Measurements from ENCODE around the gene HOXA7. TPM values are rescaled to one million over a fixed set of nuclear protein-coding genes. Genes with fewer than 3 reads are reported as not detected.
A peak's percentile ranks its signal among the peaks of the same experiment; 100 is the strongest.

Gene HOXA7
- total RNA-seq, 3 donors from 2014 or later = 17.1 to 29.8 (median 27.9) TPM

DNA sequence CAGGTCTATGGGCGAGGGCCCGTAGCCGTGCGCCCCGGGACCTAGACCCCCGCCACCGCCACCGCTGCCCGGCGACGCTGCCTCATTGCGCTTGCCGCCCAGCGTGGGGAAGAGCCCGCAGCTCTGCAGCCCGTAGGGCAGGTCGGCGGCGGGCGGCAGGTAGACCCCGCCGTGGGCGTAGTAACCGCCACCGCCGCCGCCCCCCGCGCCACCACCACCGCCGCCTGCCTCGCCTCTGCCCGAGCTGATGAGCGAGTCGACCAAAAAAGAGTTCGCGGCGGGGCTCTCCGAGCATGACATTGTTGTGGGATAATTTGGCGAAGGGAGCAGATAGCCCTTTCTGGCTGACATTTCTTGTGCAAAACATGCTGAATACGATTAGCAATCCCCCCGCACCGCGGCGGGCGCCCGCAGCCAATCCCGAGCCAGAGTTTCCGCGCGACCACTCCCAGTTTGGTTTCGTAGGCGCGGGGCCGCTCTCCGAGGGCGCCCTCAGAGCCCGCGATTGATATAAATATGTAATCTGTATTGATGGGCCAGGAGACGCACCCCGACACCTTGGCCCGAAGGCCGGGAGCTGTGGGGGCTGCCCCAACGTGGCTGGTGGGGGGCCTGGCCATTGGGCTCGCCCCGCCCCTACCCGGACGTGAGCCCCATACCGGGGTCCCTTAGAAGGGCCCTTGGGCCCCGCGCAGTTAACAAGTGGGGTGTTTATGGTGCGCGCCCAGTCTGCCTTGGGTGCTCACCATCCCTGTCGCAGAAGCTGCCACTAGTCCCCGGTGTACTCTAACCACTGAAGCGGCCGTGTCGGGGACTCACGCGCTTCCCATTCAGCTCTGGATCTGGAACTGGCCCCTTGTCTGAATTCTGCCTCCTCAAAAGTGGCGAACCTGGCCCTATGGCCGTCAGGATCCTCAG, 17.7 kb upstream of the HOXA7 start, which contains the start of gene HOXA10:
TSS of gene HOXA10 (minus strand) at position 365 of the 918 bp plus-strand sequence. CDS start at position 351, 14 bp downstream.
- Histone ChIP-seq H3K4me3 (peak within 1 kb of the TSS; percentile 48), H3K36me3 (ENCODE audit: low read depth) (no peaks in the 10 kb centered on the region), H3K4me1 (ENCODE audit: low read depth) (peaks cover 11% of the 10 kb centered on the region), H3K9me3 (no peaks in the 10 kb centered on the region)
- peak; percentile 76 to 83 (median 79) for DNase-seq
- TF ChIP-seq, protein P1, sequence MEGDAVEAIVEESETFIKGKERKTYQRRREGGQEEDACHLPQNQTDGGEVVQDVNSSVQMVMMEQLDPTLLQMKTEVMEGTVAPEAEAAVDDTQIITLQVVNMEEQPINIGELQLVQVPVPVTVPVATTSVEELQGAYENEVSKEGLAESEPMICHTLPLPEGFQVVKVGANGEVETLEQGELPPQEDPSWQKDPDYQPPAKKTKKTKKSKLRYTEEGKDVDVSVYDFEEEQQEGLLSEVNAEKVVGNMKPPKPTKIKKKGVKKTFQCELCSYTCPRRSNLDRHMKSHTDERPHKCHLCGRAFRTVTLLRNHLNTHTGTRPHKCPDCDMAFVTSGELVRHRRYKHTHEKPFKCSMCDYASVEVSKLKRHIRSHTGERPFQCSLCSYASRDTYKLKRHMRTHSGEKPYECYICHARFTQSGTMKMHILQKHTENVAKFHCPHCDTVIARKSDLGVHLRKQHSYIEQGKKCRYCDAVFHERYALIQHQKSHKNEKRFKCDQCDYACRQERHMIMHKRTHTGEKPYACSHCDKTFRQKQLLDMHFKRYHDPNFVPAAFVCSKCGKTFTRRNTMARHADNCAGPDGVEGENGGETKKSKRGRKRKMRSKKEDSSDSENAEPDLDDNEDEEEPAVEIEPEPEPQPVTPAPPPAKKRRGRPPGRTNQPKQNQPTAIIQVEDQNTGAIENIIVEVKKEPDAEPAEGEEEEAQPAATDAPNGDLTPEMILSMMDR (IDR thresholded peaks at IDR 0.05) = no peak
- ATAC-seq = peak; percentile 2
- intact Hi-C loops (cut with DNase I, micrococcal nuclease) = no loop called here

DNA sequence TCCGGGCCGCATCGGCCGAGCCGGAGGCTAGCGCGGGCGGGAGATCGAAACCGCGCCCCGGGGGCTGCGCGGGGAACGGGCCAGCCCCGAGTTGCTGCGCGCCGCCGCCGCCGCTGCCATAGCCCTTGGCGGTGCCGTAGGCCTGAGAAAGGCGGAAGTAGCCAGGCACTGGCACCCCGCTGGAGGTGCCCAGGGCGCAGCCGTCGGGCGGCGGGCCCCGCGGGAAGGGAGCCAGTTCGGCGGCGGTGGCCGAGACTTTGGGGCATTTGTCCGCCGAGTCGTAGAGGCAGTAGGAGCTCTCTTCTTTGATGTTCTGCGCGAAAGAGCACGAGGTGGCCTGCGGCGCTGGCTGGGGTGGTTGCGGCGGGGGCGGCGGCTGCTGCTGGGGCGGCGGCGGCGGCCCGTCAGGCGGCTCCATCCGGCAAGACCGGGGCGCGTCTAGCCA, 17.1 kb upstream of the HOXA7 start:
- DNase-seq (peak in 2 of 3 donors; percentile 59 to 70), ATAC-seq (peak; percentile 31)
- H3K36me3 ChIP-seq (ENCODE audit: low read depth) = no peaks in the 10 kb centered on the region
- H3K4me1 ChIP-seq (ENCODE audit: low read depth) = peaks cover 11% of the 10 kb centered on the region
- intact Hi-C loops (cut with DNase I, micrococcal nuclease) = no loop called here
- H3K4me3 ChIP-seq = peak overlapping the region; percentile 48
- H3K9me3 ChIP-seq = no peaks in the 10 kb centered on the region
- TF ChIP-seq, protein P1 (IDR thresholded peaks at IDR 0.05) = no peak

DNA sequence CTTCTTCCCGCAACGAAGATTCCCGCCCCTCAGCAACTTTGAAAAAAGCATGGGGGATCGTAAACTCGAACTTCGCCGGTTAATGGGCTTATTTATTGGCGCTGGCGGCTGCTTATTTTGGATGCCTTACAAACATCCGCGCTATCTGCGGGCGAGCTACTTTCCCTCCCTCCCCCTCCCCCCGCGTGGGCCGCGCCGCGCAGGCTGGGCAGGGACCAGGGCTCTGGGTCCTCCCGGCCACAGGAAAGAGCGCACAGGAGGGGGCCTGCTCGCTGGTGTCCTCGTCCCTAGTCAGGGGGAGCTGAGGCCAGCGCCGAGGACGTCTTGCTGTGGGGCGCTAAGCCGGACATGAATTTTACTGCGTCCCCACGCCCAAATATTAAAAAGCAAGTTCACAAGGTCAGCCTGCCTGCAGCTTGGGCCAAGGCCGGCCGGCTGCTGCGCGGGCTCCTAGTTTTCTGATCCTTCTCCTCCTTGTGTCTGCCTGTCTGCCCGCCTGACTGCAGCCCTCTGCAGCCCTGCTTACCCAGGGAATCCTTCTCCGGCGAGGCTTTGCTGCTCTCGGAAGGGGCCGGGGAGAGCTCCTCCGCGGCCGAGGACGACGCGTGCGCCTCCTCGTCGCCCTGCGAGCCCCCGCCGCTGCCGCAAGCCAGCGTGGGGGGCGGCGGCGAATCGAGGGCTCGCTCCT, 16.5 kb upstream of the HOXA7 start:
- peak overlapping the region; percentile 48 for H3K4me3 ChIP-seq
- ATAC-seq = peak; percentile 19
- H3K9me3 ChIP-seq = no peaks in the 10 kb centered on the region
- TF ChIP-seq, protein P1 (IDR thresholded peaks at IDR 0.05) = no peak
- DNase-seq = peak; percentile 86 to 89 (median 86)
- intact Hi-C loops (cut with DNase I, micrococcal nuclease) = no loop called here
- no peaks in the 10 kb centered on the region for H3K36me3 ChIP-seq (ENCODE audit: low read depth)
- H3K4me1 ChIP-seq (ENCODE audit: low read depth) = peaks cover 11% of the 10 kb centered on the region

DNA sequence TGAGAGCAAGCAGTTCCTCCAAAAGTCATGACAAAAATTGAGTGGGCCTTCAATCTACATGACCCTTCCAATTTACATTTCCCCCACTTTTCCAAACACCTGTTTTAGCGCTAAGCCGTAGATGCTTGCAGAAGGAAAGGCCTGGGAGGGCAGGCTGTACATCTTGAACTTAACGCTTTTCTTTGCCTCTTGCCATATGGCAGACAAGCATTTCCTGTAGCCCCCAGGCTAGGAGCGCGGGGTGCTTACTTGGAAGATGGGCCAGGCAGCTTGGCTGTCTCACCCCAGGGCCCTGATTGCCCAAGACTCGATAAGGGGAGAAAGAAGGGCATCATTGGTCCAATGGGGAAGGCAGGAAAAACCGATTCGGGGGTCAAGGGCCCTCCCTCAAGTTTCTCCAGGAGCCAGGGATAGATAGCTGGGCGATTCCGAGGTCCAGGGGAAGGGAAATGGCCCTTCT, 15.9 kb upstream of the HOXA7 start:
- Histone ChIP-seq H3K4me3 (peak overlapping the region; percentile 48), H3K9me3 (no peaks in the 10 kb centered on the region), H3K36me3 (ENCODE audit: low read depth) (no peaks in the 10 kb centered on the region), H3K4me1 (ENCODE audit: low read depth) (peaks cover 11% of the 10 kb centered on the region)
- peak in 2 of 3 donors; percentile 41 to 61 for DNase-seq
- intact Hi-C loops (cut with DNase I, micrococcal nuclease) = no loop called here
- TF ChIP-seq, protein P1 (IDR thresholded peaks at IDR 0.05) = no peak
- no peak for ATAC-seq

DNA sequence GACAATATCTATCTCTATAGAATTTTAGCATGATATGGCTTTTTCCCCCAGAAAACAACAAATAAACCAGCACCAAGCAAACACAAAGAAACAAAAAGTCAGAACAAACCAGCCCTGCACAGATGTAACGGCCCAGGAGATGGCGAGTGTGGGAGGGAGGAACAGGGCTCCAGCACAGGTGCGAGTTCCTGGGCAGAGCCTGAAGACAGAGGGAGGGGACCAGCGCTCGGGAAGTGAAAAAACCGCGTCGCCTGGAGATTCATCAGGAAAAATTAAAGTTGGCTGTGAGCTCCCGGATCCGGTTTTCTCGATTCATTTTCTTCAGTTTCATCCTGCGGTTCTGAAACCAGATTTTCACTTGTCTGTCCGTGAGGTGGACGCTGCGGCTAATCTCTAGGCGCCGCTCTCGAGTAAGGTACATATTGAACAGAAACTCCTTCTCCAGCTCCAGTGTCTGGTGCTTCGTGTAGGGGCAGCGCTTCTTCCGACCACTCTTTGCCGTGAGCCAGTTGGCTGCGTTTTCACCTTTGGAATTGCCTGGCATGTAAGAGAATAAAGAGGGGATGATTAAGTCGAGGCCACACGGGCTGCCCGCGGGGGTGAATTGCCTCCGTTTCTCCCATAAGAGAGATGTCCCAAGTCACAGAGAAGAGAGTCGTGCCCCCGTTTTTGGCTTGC, 15.3 kb upstream of the HOXA7 start:
- no peak overlapping the region for H3K4me3 ChIP-seq

More for the DNA sequence above, 15.3 kb upstream of the HOXA7 start:
- Histone ChIP-seq H3K4me1 (ENCODE audit: low read depth) (peaks cover 11% of the 10 kb centered on the region), H3K36me3 (ENCODE audit: low read depth) (no peaks in the 10 kb centered on the region), H3K9me3 (no peaks in the 10 kb centered on the region)
- DNase-seq (peak in 2 of 3 donors; percentile 53 to 56), ATAC-seq (no peak)
- intact Hi-C loops (cut with DNase I, micrococcal nuclease) = no loop called here
- TF ChIP-seq, protein P1 (IDR thresholded peaks at IDR 0.05) = no peak
